ENCODE data around the gene SEC23B. TPM values are rescaled to one million over a fixed set of nuclear protein-coding genes. Genes with fewer than 3 reads are reported as not detected.

Gene SEC23B
- total RNA-seq, 1 experiment from 2014 or later, result 85.8 TPM

GRCh38 chr20:18481596-18481995 lies 26.1 kb upstream of the SEC23B start:
- no TSS peak for BruUV-seq (replicated peaks)
- H3K9ac ChIP-seq (ENCODE audit: low read length), result no peak overlapping the region
- CTCF ChIA-PET, result no interaction called here
- POLR2A ChIA-PET, result no interaction called here
- no peaks in the 10 kb centered on the region for H3K79me2 ChIP-seq (ENCODE audit: insufficient read depth, low read length)
- H2AFZ ChIP-seq (ENCODE audit: low read depth, low read length, poor library complexity, severe bottlenecking), result no peak overlapping the region
- peaks cover 34 to 44% of the 10 kb centered on the region in 2 experiments; a peak in 3 of 4 replicates for H3K36me3 ChIP-seq (ENCODE audit: control insufficient read depth in 1 of 2, insufficient read depth in 2 of 2, low read length in 2 of 2)
- ATAC-seq (no peak), DNase-seq (ENCODE audit: low read depth, low spot score) (no peak)
- H3K27me3 ChIP-seq (ENCODE audit: insufficient read depth, low read length), result no peaks in the 10 kb centered on the region
- no peaks in the 10 kb centered on the region for H3K9me3 ChIP-seq (ENCODE audit: control insufficient read depth in 1 of 2, insufficient read depth in 1 of 2, low read depth in 1 of 2, low read length in 2 of 2)
- intact Hi-C loops (cut with micrococcal nuclease), result no loop called here
- H3K4me3 ChIP-seq (replicated peaks in 1 of 2; ENCODE audit: low read depth in 1 of 2, low read length in 2 of 2), result no peak overlapping the region
- no peaks in the 10 kb centered on the region for H3K9me2 ChIP-seq (ENCODE audit: insufficient read depth)
- H3K4me1 ChIP-seq (ENCODE audit: control insufficient read depth in 1 of 2, insufficient read depth in 2 of 2, low read length in 2 of 2), result no peaks in the 10 kb centered on the region
- H4K20me1 ChIP-seq (ENCODE audit: insufficient read depth), result no peaks in the 10 kb centered on the region
- H3K4me2 ChIP-seq (ENCODE audit: low read length), result no peak overlapping the region
- RAD21 ChIA-PET (ENCODE audit: low non-redundant PET in 1 of 2, low total read pairs in 2 of 2, uncharacterized antibody in 2 of 2, unreplicated experiment in 2 of 2), result no interaction called here
- no peak overlapping the region for H3K27ac ChIP-seq (ENCODE audit: low read depth, low read length)
- TF ChIP-seq SP1 (IDR thresholded peaks at IDR 0.05; ENCODE audit: low read depth) (no peak), FOSL1 (IDR thresholded peaks at IDR 0.05; ENCODE audit: low read depth) (no peak), JUND (IDR thresholded peaks at IDR 0.05) (no peak), EZH2phosphoT487 (IDR thresholded peaks at IDR 0.05; ENCODE audit: borderline replicate concordance) (no peak), RAD21 (IDR thresholded peaks at IDR 0.05; ENCODE audit: low read depth) (no peak), SIN3A (IDR thresholded peaks at IDR 0.05; ENCODE audit: low read depth) (no peak), ELF1 (IDR thresholded peaks at IDR 0.05; ENCODE audit: borderline replicate concordance, low read depth) (no peak), CTCF (IDR thresholded peaks at IDR 0.05 in 2 of 3, conservative IDR thresholded peaks at IDR 0.05 in 1 of 3; ENCODE audit: borderline replicate concordance in 1 of 3, insufficient read depth in 1 of 3, low read depth in 2 of 3, low read length in 2 of 3) (no peak), ZBTB33 (IDR thresholded peaks at IDR 0.05; ENCODE audit: extremely low read depth, insufficient replicate concordance, low read length) (no peak), CBX3 (IDR thresholded peaks at IDR 0.05; ENCODE audit: low read depth) (no peak), ATF3 (IDR thresholded peaks at IDR 0.05) (no peak), SRF (IDR thresholded peaks at IDR 0.05; ENCODE audit: low read depth) (no peak), MAX (IDR thresholded peaks at IDR 0.05) (no peak), REST (IDR thresholded peaks at IDR 0.05; ENCODE audit: low read depth) (no peak), TCF7L2 (IDR thresholded peaks at IDR 0.05; ENCODE audit: borderline replicate concordance, extremely low read depth, insufficient read depth, insufficient read length) (no peak), ZNF274 (IDR thresholded peaks at IDR 0.05; ENCODE audit: low read depth, low read length) (no peak)
